Sigmoid colon (tissue), 4 donors: ENCODE data around the gene NHSL2.

Experiments
- EP300 ChIP-seq, 4 donors: sonication (generic); formaldehyde crosslinking; IDR thresholded peaks; one replicate each; pipeline ENCODE4 v1.6.1; 2017; ENCODE audit warnings: antibody characterized with exemption in 4 of 4
- POLR2A ChIP-seq, 2 donors: fragments of 450-650 bp; IDR thresholded peaks; one replicate each; pipeline ENCODE4 v1.6.1; 2016; ENCODE audit warnings: antibody characterized with exemption in 2 of 2, mild to moderate bottlenecking in 2 of 2, moderate library complexity in 2 of 2
- TF ChIP-seq, protein P1 (sequence below), 4 experiments: fragments of 450-650 bp in 3 of 4; fragments of 200-600 bp in 1 of 4; IDR thresholded peaks; one replicate each; pipeline ENCODE4 v1.5.1; 2016 to 2019; ENCODE audit warnings: antibody characterized with exemption in 4 of 4, mild to moderate bottlenecking in 3 of 4, moderate library complexity in 2 of 4

DNA sequence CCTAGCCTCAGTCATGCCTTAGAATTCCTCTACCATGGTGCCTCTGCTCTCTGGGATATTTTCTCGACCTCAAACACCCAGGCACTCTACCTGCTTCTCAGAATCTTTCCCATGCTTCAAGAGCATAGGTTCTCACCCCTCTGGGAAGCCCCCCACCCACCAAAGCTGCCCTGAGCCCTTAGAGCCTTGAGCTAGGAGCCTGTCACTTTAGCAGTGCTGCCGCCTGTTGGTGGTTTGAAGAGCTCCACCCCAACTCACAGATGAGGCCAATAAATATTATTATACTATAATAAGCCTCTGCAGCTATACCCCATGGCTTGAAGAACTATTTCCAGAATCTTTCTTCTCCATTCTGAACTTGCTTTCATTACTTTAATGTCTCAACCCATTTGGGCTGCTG is 111.3 kb downstream of the NHSL2 start:
- TF ChIP-seq, protein P1, sequence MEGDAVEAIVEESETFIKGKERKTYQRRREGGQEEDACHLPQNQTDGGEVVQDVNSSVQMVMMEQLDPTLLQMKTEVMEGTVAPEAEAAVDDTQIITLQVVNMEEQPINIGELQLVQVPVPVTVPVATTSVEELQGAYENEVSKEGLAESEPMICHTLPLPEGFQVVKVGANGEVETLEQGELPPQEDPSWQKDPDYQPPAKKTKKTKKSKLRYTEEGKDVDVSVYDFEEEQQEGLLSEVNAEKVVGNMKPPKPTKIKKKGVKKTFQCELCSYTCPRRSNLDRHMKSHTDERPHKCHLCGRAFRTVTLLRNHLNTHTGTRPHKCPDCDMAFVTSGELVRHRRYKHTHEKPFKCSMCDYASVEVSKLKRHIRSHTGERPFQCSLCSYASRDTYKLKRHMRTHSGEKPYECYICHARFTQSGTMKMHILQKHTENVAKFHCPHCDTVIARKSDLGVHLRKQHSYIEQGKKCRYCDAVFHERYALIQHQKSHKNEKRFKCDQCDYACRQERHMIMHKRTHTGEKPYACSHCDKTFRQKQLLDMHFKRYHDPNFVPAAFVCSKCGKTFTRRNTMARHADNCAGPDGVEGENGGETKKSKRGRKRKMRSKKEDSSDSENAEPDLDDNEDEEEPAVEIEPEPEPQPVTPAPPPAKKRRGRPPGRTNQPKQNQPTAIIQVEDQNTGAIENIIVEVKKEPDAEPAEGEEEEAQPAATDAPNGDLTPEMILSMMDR (IDR thresholded peaks at IDR 0.05), result peak in 1 of 4 experiments; percentile 10
- no peak for TF ChIP-seq EP300 (IDR thresholded peaks at IDR 0.05)
- no peak for TF ChIP-seq POLR2A (IDR thresholded peaks at IDR 0.05)
